GM18505 (cell line): ENCODE data around the gene TLX1.

ENCODE experiments used
- ATAC-seq: cut with Tn5 transposase; IDR thresholded peaks from one replicate; pipeline ENCODE4 v1.9.1; 2021; ENCODE audit not compliant: unreplicated experiment
- POLR2A ChIP-seq: IDR thresholded peaks from 4 replicates; pipeline ENCODE4 v1.6.1; 2011; ENCODE audit warnings: borderline replicate concordance; ENCODE audit not compliant: insufficient read depth, insufficient read length; ENCODE audit errors: extremely low read depth

Gene TLX1

GRCh38 chr10:101130984-101131961, at the start of gene TLX1:
Gene TLX1, plus strand, starts transcription at chr10:101131300. Its CDS starts 242 bp downstream, at chr10:101131542.
- ATAC-seq, result no peak
- no peak for TF ChIP-seq POLR2A

- no peak for ATAC-seq
- TF ChIP-seq POLR2A, result no peak
These were observed 45.3 kb upstream of the TLX1 start for GRCh38 chr10:101085846-101086245.

- ATAC-seq, result no peak
- TF ChIP-seq POLR2A, result no peak
These were observed 43.7 kb upstream of the TLX1 start for GRCh38 chr10:101087376-101087775.

- no peak for TF ChIP-seq POLR2A
These were observed 43.1 kb upstream of the TLX1 start for GRCh38 chr10:101087965-101088364.

GRCh38 chr10:101089520-101090299, 41.4 kb upstream of the TLX1 start:
- TF ChIP-seq POLR2A, result no peak
- no peak for ATAC-seq

More at GRCh38 chr10:101087965-101088364, 43.1 kb upstream of the TLX1 start:
- no peak for ATAC-seq

GRCh38 chr10:101090597-101090996, 40.5 kb upstream of the TLX1 start:
- ATAC-seq, result no peak
- no peak for TF ChIP-seq POLR2A

- TF ChIP-seq POLR2A, result no peak
- ATAC-seq, result no peak
These were observed 39.4 kb upstream of the TLX1 start for GRCh38 chr10:101091546-101092290.

- ATAC-seq, result no peak
- TF ChIP-seq POLR2A, result no peak
These were observed 38.2 kb upstream of the TLX1 start for GRCh38 chr10:101092881-101093354.

GRCh38 chr10:101094121-101094879, 36.8 kb upstream of the TLX1 start:
- no peak for ATAC-seq
- TF ChIP-seq POLR2A, result no peak

GRCh38 chr10:101095004-101095403, 36.1 kb upstream of the TLX1 start:
- TF ChIP-seq POLR2A, result no peak
- no peak for ATAC-seq

- ATAC-seq, result no peak
- TF ChIP-seq POLR2A, result no peak
These were observed 35.4 kb upstream of the TLX1 start for GRCh38 chr10:101095550-101096213.

- ATAC-seq, result no peak
- no peak for TF ChIP-seq POLR2A
These were observed 34.7 kb upstream of the TLX1 start for GRCh38 chr10:101096378-101096777.
